GM23248 (cell line): ENCODE measurements around the gene CLEC4G.

Experiments
- EZH2 ChIP-seq: fragments of 200-600 bp; sonication (generic); IDR thresholded peaks from 2 replicates; pipeline ENCODE4 v1.6.1; 2018; ENCODE audit warnings: antibody characterized with exemption, mild to moderate bottlenecking; ENCODE audit not compliant: insufficient read depth, poor library complexity, severe bottlenecking
- EZH2phosphoT487 ChIP-seq: fragments of 200-600 bp; sonication (generic); IDR thresholded peaks from 2 replicates; pipeline ENCODE4 v1.6.1; 2018; ENCODE audit warnings: antibody characterized with exemption, moderate library complexity, mild to moderate bottlenecking, low read depth; ENCODE audit not compliant: insufficient read depth

DNA sequence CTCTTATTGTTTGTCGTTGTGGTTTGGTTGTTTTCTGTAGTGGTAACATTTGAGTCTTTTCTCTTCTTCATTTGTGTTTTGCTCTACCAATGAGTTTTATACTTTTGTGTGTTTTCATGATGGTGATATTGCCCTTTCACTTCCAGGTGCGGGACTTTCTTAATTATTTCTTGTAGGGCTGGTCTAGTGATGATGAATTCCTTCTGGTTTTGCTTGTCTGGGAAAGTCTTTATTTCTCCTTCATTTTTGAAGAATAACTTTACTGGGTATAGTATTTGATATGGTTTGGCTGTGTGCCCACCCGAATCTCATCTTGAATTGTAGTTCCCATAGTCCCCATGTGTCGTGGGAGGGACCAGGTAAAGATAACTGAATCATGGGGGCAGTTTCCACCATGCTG lies 24.3 kb upstream of the CLEC4G start:
- TF ChIP-seq EZH2 (no peak), EZH2phosphoT487 (no peak)
